Endothelial cell of umbilical vein (primary cell): ENCODE measurements around the gene NMNAT1. TPM values are rescaled to one million over a fixed set of nuclear protein-coding genes. Genes with fewer than 3 reads are reported as not detected.

Experiments used
- Bru-seq: library from RNA; stranded (reverse); fragments of 400-500 nt; gene quantifications from one replicate; lab custom pipeline; 2021; lab: Mats Ljungman, UMichigan
- BruChase-seq, 2 experiments: library from RNA; stranded (reverse); fragments of 400-500 nt; gene quantifications; one replicate each; lab custom pipeline; 2021; lab: Mats Ljungman, UMichigan
- BruUV-seq: library from RNA; stranded (reverse); fragments of 400-500 nt; replicated peaks from 2 replicates; lab custom pipeline; 2021; lab: Mats Ljungman, UMichigan
- CTCF ChIA-PET: fragments of 300-600, 350-600 bp; sonication (Branson Sonifier 250); formaldehyde crosslinking; loops from one replicate; lab custom pipeline; 2021; ENCODE audit warnings: antibody characterized with exemption, inconsistent platforms; lab: Charles Lee
- POLR2A ChIA-PET: fragments of 300-600, 350-600 bp; sonication (Branson Sonifier 250); formaldehyde crosslinking; loops from one replicate; lab custom pipeline; 2021; ENCODE audit warnings: antibody characterized with exemption, inconsistent platforms; lab: Charles Lee
- DNase-seq: peaks from one replicate; pipeline ENCODE4 v3.0.0-alpha.2; 2011; ENCODE audit warnings: low read depth, low spot score
- FAIRE-seq: peaks from 2 replicates; lab custom pipeline; 2011; peaks lifted over from hg19 to GRCh38; lab: Jason Lieb, UNC
- H2AFZ ChIP-seq: 2 replicates; pipeline ENCODE4 v1.6.0; 2012; ENCODE audit warnings: low read depth, low read length, control low read depth, inconsistent platforms
- H3K27ac ChIP-seq: 2 replicates; pipeline ENCODE4 v1.5.1; 2011; ENCODE audit warnings: low read depth, mild to moderate bottlenecking, control low read depth, low read length, moderate library complexity; ENCODE audit not compliant: insufficient read depth
- H3K27me3 ChIP-seq, 2 experiments: 2 replicates each; pipeline versions ENCODE4 v1.6.0 to v1.6.1; 2011; ENCODE audit warnings: low read length in 2 of 2, mixed read lengths in 1 of 2; ENCODE audit not compliant: control insufficient read depth in 2 of 2, insufficient read depth in 2 of 2
- H3K36me3 ChIP-seq, 2 experiments: 2 replicates in 1 of 2; 3 replicates in 1 of 2; pipeline ENCODE4 v1.5.1; 2011; ENCODE audit warnings: low read length in 2 of 2, mild to moderate bottlenecking in 1 of 2, moderate library complexity in 1 of 2; ENCODE audit not compliant: control insufficient read depth in 2 of 2, insufficient read depth in 2 of 2; ENCODE audit errors: extremely low read depth in 1 of 2
- H3K4me1 ChIP-seq: 3 replicates; pipeline ENCODE4 v1.5.1; 2011; ENCODE audit warnings: mild to moderate bottlenecking, low read length; ENCODE audit not compliant: control insufficient read depth, insufficient read depth; ENCODE audit errors: extremely low read depth
- H3K4me2 ChIP-seq: 2 replicates; pipeline ENCODE4 v1.6.1; 2011; ENCODE audit warnings: low read length, control low read depth, mixed read lengths; ENCODE audit not compliant: insufficient read depth
- H3K4me3 ChIP-seq, 3 experiments: fragments of 200-600 bp in 1 of 3; sonication (generic), shearing (Covaris generic) in 1 of 3; replicated peaks in 1 of 3; 2 replicates each; pipeline ENCODE4 v1.5.1; 2011 to 2016; ENCODE audit warnings: control low read depth in 3 of 3, low read length in 3 of 3, mild to moderate bottlenecking in 2 of 3, inconsistent platforms in 1 of 3, low read depth in 1 of 3, moderate library complexity in 1 of 3; ENCODE audit not compliant: insufficient read depth in 1 of 3
- H3K79me2 ChIP-seq: 2 replicates; pipeline ENCODE4 v1.6.0; 2012; ENCODE audit warnings: low read length, inconsistent platforms; ENCODE audit not compliant: control insufficient read depth, insufficient read depth
- H3K9ac ChIP-seq: replicated peaks from 2 replicates; pipeline ENCODE3; 2011; ENCODE audit warnings: low read length, control low read depth; ENCODE audit not compliant: insufficient read depth; ENCODE audit errors: extremely low read depth
- H3K9me1 ChIP-seq: replicated peaks from 3 replicates; pipeline ENCODE4 v1.6.0; 2011; ENCODE audit warnings: mild to moderate bottlenecking, low read length; ENCODE audit not compliant: control insufficient read depth, insufficient read depth; ENCODE audit errors: extremely low read depth
- H3K9me3 ChIP-seq: replicated peaks from 2 replicates; pipeline ENCODE4 v1.5.1; 2012; ENCODE audit warnings: low read length, inconsistent platforms; ENCODE audit not compliant: control insufficient read depth, insufficient read depth
- H4K20me1 ChIP-seq: replicated peaks from 2 replicates; pipeline ENCODE3; 2011; ENCODE audit warnings: mild to moderate bottlenecking, low read length; ENCODE audit not compliant: control insufficient read depth, insufficient read depth; ENCODE audit errors: extremely low read depth
- EZH2 ChIP-seq: IDR thresholded peaks from 2 replicates; pipeline ENCODE4 v1.6.1; 2012; ENCODE audit warnings: borderline replicate concordance, low read depth, mild to moderate bottlenecking, moderate library complexity, low read length, inconsistent platforms; ENCODE audit not compliant: severe bottlenecking
- FOS ChIP-seq: IDR thresholded peaks from 2 replicates; pipeline ENCODE4 v1.6.1; 2011; ENCODE audit warnings: mild to moderate bottlenecking, low read length, moderate library complexity, borderline replicate concordance; ENCODE audit not compliant: insufficient read depth
- GATA2 ChIP-seq: IDR thresholded peaks from 2 replicates; pipeline ENCODE4 v1.7.0; 2011; ENCODE audit warnings: low read depth, mild to moderate bottlenecking, moderate library complexity, mixed read lengths, low read length; ENCODE audit not compliant: insufficient read length, insufficient read depth
- JUN ChIP-seq: IDR thresholded peaks from 2 replicates; pipeline ENCODE4 v1.6.1; 2011; ENCODE audit warnings: borderline replicate concordance, low read depth; ENCODE audit not compliant: insufficient read length, insufficient read depth
- MAX ChIP-seq: IDR thresholded peaks from 2 replicates; pipeline ENCODE4 v1.6.1; 2011; ENCODE audit not compliant: insufficient read depth, insufficient read length
- MYC ChIP-seq: IDR thresholded peaks from one replicate; pipeline ENCODE4 v1.6.1; 2011; ENCODE audit warnings: mild to moderate bottlenecking, low read depth, low read length
- POLR2A ChIP-seq: IDR thresholded peaks from 2 replicates; pipeline ENCODE4 v1.6.1; 2012; ENCODE audit warnings: low read depth, mild to moderate bottlenecking, control low read depth, low read length
- POLR2AphosphoS5 ChIP-seq: IDR thresholded peaks from 2 replicates; pipeline ENCODE4 v1.6.1; 2012; ENCODE audit warnings: low read depth, mild to moderate bottlenecking, control low read depth, low read length, moderate library complexity; ENCODE audit not compliant: insufficient read depth
- dilution Hi-C: fragments of 300-500 bp; cut with MboI; formaldehyde crosslinking; loops from one replicate; pipeline ENCODE4 v1.15.0; 2019; ENCODE audit warnings: low sequenced_read_pairs; ENCODE audit not compliant: extremely low pct_ligation_motif_present
- intact Hi-C: fragments of 100-400 bp; cut with micrococcal nuclease; formaldehyde crosslinking; loops from one replicate; pipeline ENCODE4 v1.10.0; 2022
- long read RNA-seq: library from polyadenylated mRNA; stranded (forward); transcript quantifications from one replicate; pipeline ENCODE4 v2.0.0, GENCODE V29; 2021
- polyA minus RNA-seq, 3 experiments: library from RNA; depleted of rRNA, polyadenylated mRNA; stranded (reverse); fragments of >200 nt; gene quantifications; 1 replicate in 1 of 3; 2 replicates in 2 of 3; pipeline ENCODE4 v1.2.3, GENCODE V29; 2011
- polyA plus RNA-seq, 4 experiments: library from polyadenylated mRNA; depleted of rRNA in 3 of 4; stranded (reverse) in 3 of 4; unstranded in 1 of 4; fragments of >200 nt; gene quantifications; 2 replicates each; pipeline versions ENCODE4 v1.2.1 to v1.2.3, GENCODE V29; 2011 to 2012; ENCODE audit warnings: missing spikeins in 1 of 4
- total RNA-seq: library from RNA; stranded (reverse); gene quantifications from 2 replicates; pipeline ENCODE4 v1.2.3, GENCODE V29; 2021
- TF ChIP-seq, protein P1 (sequence below), 2 donors: IDR thresholded peaks; 1 replicate in 1 of 2; 2 replicates in 1 of 2; pipeline ENCODE4 v1.5.1; 2011; ENCODE audit warnings: low read length in 2 of 2, mild to moderate bottlenecking in 2 of 2, moderate library complexity in 2 of 2, control low read depth in 1 of 2, inconsistent platforms in 1 of 2, low read depth in 1 of 2; ENCODE audit not compliant: insufficient read depth in 1 of 2; ENCODE audit errors: extremely low read depth in 1 of 2

The NMNAT1 gene
- total RNA-seq (7.4 and 9.8 TPM in 2 replicates), polyA plus RNA-seq (4.4 and 4.8 TPM in 2 replicates), polyA minus RNA-seq (6.3 and 7.2 TPM in 2 replicates), Bru-seq, nascent RNA (percentile 40 among the genes with signal in this experiment), BruChase-seq, experiment 1, labeled RNA remaining after a 6-hour chase (percentile 44 among the genes with signal in this experiment), BruChase-seq, experiment 2, labeled RNA remaining after a 2-hour chase (percentile 43 among the genes with signal in this experiment)
- 5.0 and 5.2 TPM in 2 replicates for polyA plus RNA-seq (2011; cell fraction: cytosol; rRNA removed)
- polyA plus RNA-seq (2011; cell fraction: nucleus; rRNA removed), result 3.0 and 4.0 TPM in 2 replicates
- 16.2 and 22.0 TPM in 2 replicates for polyA plus RNA-seq (2012)
- polyA minus RNA-seq (2011; cell fraction: cytosol; rRNA and poly(A)+ RNA removed), result 3.1 TPM
- 1.4 and 3.5 TPM in 2 replicates for polyA minus RNA-seq (2011; cell fraction: nucleus; rRNA and poly(A)+ RNA removed)
- long read RNA-seq, transcript NMNAT1-202 (5 exons, 1,094 nt), result major isoform, 6 of 12 reads
- long read RNA-seq, partial matches to known transcripts, result 1 of 12 reads
- long read RNA-seq, other reads (novel, unspliced or antisense), result 5 of 12 reads

GRCh38 chr1:9942939-9943788 lies at the start of gene NMNAT1, which contains the start of gene LZIC:
Gene NMNAT1 (plus strand): TSS chr1:9943475. CDS start chr1:9972074, 28,599 bp downstream.
Gene LZIC (minus strand): TSS chr1:9943391. CDS start chr1:9936619, 6,772 bp downstream.
- H4K20me1 ChIP-seq, result no peaks in the 10 kb centered on the region
- H3K4me3 ChIP-seq, result peak within 1 kb of the TSS; percentile 79 to 99 (median 95)
- H3K27me3 ChIP-seq, result no peaks in the 10 kb centered on the region
- dilution Hi-C loops (no loop called here), intact Hi-C loops (loop anchor here (1.0 to 2.0 kb wide), 8 partner anchors 33 to 485 kb away; partner anchors contain the start of genes CTNNBIP1, KIF1B and UBE4B)
- FAIRE-seq, result peak; percentile 97
- TF ChIP-seq POLR2A (peak; percentile 96), FOS (no peak), MYC (no peak), MAX (no peak), EZH2 (no peak), JUN (no peak), POLR2AphosphoS5 (peak; percentile 97), GATA2 (no peak)
- TF ChIP-seq, protein P1, sequence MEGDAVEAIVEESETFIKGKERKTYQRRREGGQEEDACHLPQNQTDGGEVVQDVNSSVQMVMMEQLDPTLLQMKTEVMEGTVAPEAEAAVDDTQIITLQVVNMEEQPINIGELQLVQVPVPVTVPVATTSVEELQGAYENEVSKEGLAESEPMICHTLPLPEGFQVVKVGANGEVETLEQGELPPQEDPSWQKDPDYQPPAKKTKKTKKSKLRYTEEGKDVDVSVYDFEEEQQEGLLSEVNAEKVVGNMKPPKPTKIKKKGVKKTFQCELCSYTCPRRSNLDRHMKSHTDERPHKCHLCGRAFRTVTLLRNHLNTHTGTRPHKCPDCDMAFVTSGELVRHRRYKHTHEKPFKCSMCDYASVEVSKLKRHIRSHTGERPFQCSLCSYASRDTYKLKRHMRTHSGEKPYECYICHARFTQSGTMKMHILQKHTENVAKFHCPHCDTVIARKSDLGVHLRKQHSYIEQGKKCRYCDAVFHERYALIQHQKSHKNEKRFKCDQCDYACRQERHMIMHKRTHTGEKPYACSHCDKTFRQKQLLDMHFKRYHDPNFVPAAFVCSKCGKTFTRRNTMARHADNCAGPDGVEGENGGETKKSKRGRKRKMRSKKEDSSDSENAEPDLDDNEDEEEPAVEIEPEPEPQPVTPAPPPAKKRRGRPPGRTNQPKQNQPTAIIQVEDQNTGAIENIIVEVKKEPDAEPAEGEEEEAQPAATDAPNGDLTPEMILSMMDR (IDR thresholded peaks at IDR 0.05; ENCODE audit: extremely low read depth in 1 of 2, insufficient read depth in 1 of 2, low read depth in 1 of 2, low read length in 2 of 2), result no peak
- BruUV-seq, result no TSS peak
- DNase-seq, result peak; percentile 94
- peaks cover 0 to 2% of the 10 kb centered on the region in 2 experiments for H3K36me3 ChIP-seq
- ChIA-PET CTCF (interaction anchor here (0.6 to 4.0 kb wide), 20 partner anchors 12 to 317 kb away, joined by 3 to 51 read pairs (median 4); partner anchors contain the start of gene UBE4B), POLR2A (interaction anchor here (0.6 to 1.4 kb wide), 6 partner anchors 11 to 260 kb away, joined by 3 to 7 read pairs (median 4); partner anchors contain the start of genes CTNNBIP1 and UBE4B)
- peak within 1 kb of the TSS; percentile 97 for H2AFZ ChIP-seq
- H3K4me2 ChIP-seq, result peak within 1 kb of the TSS; percentile 99
- no peaks in the 10 kb centered on the region for H3K9me3 ChIP-seq
- peaks cover 8% of the 10 kb centered on the region for H3K79me2 ChIP-seq
- peak within 1 kb of the TSS; percentile 99 for H3K9ac ChIP-seq
- H3K4me1 ChIP-seq, result peaks cover 4% of the 10 kb centered on the region
- no peaks in the 10 kb centered on the region for H3K9me1 ChIP-seq
- peak within 1 kb of the TSS; percentile 91 for H3K27ac ChIP-seq
